ENCODE results near the gene FICD.

Gene FICD

GRCh38 chr12:108538146-108538545 lies 23.1 kb downstream of the FICD start:
- no peaks in the 10 kb centered on the region for H3K27me3 ChIP-seq (ENCODE audit: insufficient read depth, poor library complexity, severe bottlenecking)
- TF ChIP-seq CTCF (IDR thresholded peaks at IDR 0.05; ENCODE audit: insufficient read depth, low read length), result no peak
- no peak for TF ChIP-seq POLR2AphosphoS5 (IDR thresholded peaks at IDR 0.05; ENCODE audit: low read depth)
- no peak for TF ChIP-seq GABPA (IDR thresholded peaks at IDR 0.05; ENCODE audit: low read depth)
- TF ChIP-seq REST (IDR thresholded peaks at IDR 0.05; ENCODE audit: insufficient replicate concordance, low read depth), result no peak
- no peak for TF ChIP-seq SPI1 (IDR thresholded peaks at IDR 0.05; ENCODE audit: borderline replicate concordance, low read depth)
- no peak for DNase-seq (ENCODE audit: low read depth in 1 of 2, low spot score in 1 of 2)
- H3K4me3 ChIP-seq (replicated peaks; ENCODE audit: insufficient read depth, low read length), result no peak overlapping the region
- H3K27ac ChIP-seq (replicated peaks), result no peak overlapping the region

- Histone ChIP-seq H3K27ac (replicated peaks) (no peak overlapping the region), H3K4me3 (replicated peaks; ENCODE audit: insufficient read depth, low read length) (no peak overlapping the region), H3K27me3 (ENCODE audit: insufficient read depth, poor library complexity, severe bottlenecking) (no peaks in the 10 kb centered on the region)
- DNase-seq (ENCODE audit: low read depth in 1 of 2, low spot score in 1 of 2), result no peak
- TF ChIP-seq REST (IDR thresholded peaks at IDR 0.05; ENCODE audit: insufficient replicate concordance, low read depth) (no peak), POLR2AphosphoS5 (IDR thresholded peaks at IDR 0.05; ENCODE audit: low read depth) (no peak), CTCF (IDR thresholded peaks at IDR 0.05; ENCODE audit: insufficient read depth, low read length) (no peak), GABPA (IDR thresholded peaks at IDR 0.05; ENCODE audit: low read depth) (no peak), SPI1 (IDR thresholded peaks at IDR 0.05; ENCODE audit: borderline replicate concordance, low read depth) (no peak)
Measured at GRCh38 chr12:108538616-108539195, 23.6 kb downstream of the FICD start.

- Histone ChIP-seq H3K4me3 (replicated peaks; ENCODE audit: insufficient read depth, low read length) (no peak overlapping the region), H3K27ac (replicated peaks) (no peak overlapping the region), H3K27me3 (ENCODE audit: insufficient read depth, poor library complexity, severe bottlenecking) (no peaks in the 10 kb centered on the region)
- no peak for DNase-seq (ENCODE audit: low read depth in 1 of 2, low spot score in 1 of 2)
- no peak for TF ChIP-seq CTCF (IDR thresholded peaks at IDR 0.05; ENCODE audit: insufficient read depth, low read length)
- TF ChIP-seq SPI1 (IDR thresholded peaks at IDR 0.05; ENCODE audit: borderline replicate concordance, low read depth), result no peak
- no peak for TF ChIP-seq GABPA (IDR thresholded peaks at IDR 0.05; ENCODE audit: low read depth)
- no peak for TF ChIP-seq REST (IDR thresholded peaks at IDR 0.05; ENCODE audit: insufficient replicate concordance, low read depth)
- TF ChIP-seq POLR2AphosphoS5 (IDR thresholded peaks at IDR 0.05; ENCODE audit: low read depth), result no peak
Measured at GRCh38 chr12:108542320-108542719, 27.2 kb downstream of the FICD start.
